Panc1 (cell line): ENCODE data around the gene ASAH2. TPM values are rescaled to one million over a fixed set of nuclear protein-coding genes. Genes with fewer than 3 reads are reported as not detected.

ENCODE experiments used
- ATAC-seq: fragments of 200-7000 bp; cut with Tn5 transposase; 2 replicates; pipeline ENCODE4 v1.9.1; 2020; ENCODE audit warnings: mild to moderate bottlenecking, moderate library complexity
- BruUV-seq: library from RNA; stranded (reverse); fragments of 400-500 nt; replicated peaks from 2 replicates; lab custom pipeline; 2021; lab: Mats Ljungman, UMichigan
- CTCF ChIA-PET: fragments of 300-600 bp; sonication (Branson Sonifier 250); formaldehyde crosslinking; loops from one replicate; lab custom pipeline; 2022; ENCODE audit warnings: antibody characterized with exemption; lab: Charles Lee
- POLR2A ChIA-PET: fragments of 300-600 bp; sonication (Branson Sonifier 250); formaldehyde crosslinking; loops from one replicate; lab custom pipeline; 2022; ENCODE audit warnings: antibody characterized with exemption; lab: Charles Lee
- DNase-seq: peaks from one replicate; pipeline ENCODE4 v3.0.0-alpha.2; 2010; ENCODE audit warnings: low read depth, low spot score
- H3K27ac ChIP-seq: 2 replicates; pipeline ENCODE4 v1.5.1; 2011; ENCODE audit warnings: mild to moderate bottlenecking, low read length, inconsistent platforms
- H3K27me3 ChIP-seq: fragments of 200-500 bp; sonication (Bioruptor generic); 2 replicates; pipeline ENCODE4 v1.6.0; 2014; ENCODE audit warnings: low read length, inconsistent platforms; ENCODE audit not compliant: control insufficient read depth, insufficient read depth
- H3K36me3 ChIP-seq: fragments of 200-500 bp; sonication (Bioruptor generic); 2 replicates; pipeline ENCODE4 v1.5.1; 2014; ENCODE audit warnings: inconsistent platforms, mild to moderate bottlenecking, low read length, moderate library complexity; ENCODE audit not compliant: control insufficient read depth, insufficient read depth
- H3K4me1 ChIP-seq: 2 replicates; pipeline ENCODE4 v1.5.1; 2011; ENCODE audit warnings: inconsistent platforms, mild to moderate bottlenecking, low read length, moderate library complexity; ENCODE audit not compliant: control insufficient read depth, insufficient read depth
- H3K4me3 ChIP-seq, 2 experiments: 2 replicates each; pipeline ENCODE4 v1.5.1; 2011 to 2012; ENCODE audit warnings: low read depth in 2 of 2, low read length in 2 of 2, mild to moderate bottlenecking in 2 of 2, inconsistent platforms in 1 of 2, moderate library complexity in 1 of 2
- H3K9me3 ChIP-seq: fragments of 200-500 bp; sonication (Bioruptor generic); 2 replicates; pipeline ENCODE4 v1.5.1; 2014; ENCODE audit warnings: low read depth, mild to moderate bottlenecking, inconsistent platforms, low read length, moderate library complexity; ENCODE audit not compliant: control insufficient read depth, insufficient read depth
- CTCF ChIP-seq: fragments of 450-650 bp; IDR thresholded peaks from 2 replicates; pipeline ENCODE4 v1.5.1; 2017; ENCODE audit warnings: mild to moderate bottlenecking
- POLR2AphosphoS5 ChIP-seq: IDR thresholded peaks from 2 replicates; pipeline ENCODE4 v1.6.1; 2012; ENCODE audit warnings: mild to moderate bottlenecking, low read depth, low read length, moderate library complexity
- SIN3A ChIP-seq: IDR thresholded peaks from 2 replicates; pipeline ENCODE4 v1.6.1; 2012; ENCODE audit warnings: low read depth, mild to moderate bottlenecking, low read length, moderate library complexity, borderline replicate concordance; ENCODE audit not compliant: insufficient read depth
- TCF7L2 ChIP-seq: IDR thresholded peaks from 2 replicates; pipeline ENCODE4 v1.6.1; 2011; ENCODE audit warnings: mild to moderate bottlenecking, low read depth, low read length, inconsistent platforms
- in situ Hi-C: cut with HindIII; loops from 2 replicates; pipeline ENCODE4 v1.10.0; 2016; ENCODE audit warnings: low sequenced_read_pairs, low pct_unique_long_range_greater_than_20kb
- intact Hi-C: fragments of 100-400 bp; cut with micrococcal nuclease; formaldehyde crosslinking; loops from one replicate; pipeline ENCODE4 v1.10.0; 2022; ENCODE audit not compliant: unreplicated experiment
- total RNA-seq: library from RNA; stranded (reverse); gene quantifications from one replicate; pipeline ENCODE4 v1.2.1, GENCODE V29; 2021; ENCODE audit not compliant: unreplicated experiment
- TF ChIP-seq, protein P1 (sequence below), 2 experiments: IDR thresholded peaks; 2 replicates each; pipeline ENCODE4 v1.6.1; 2011 to 2012; ENCODE audit warnings: low read depth in 2 of 2, control low read depth in 1 of 2, low read length in 1 of 2, mild to moderate bottlenecking in 1 of 2, moderate library complexity in 1 of 2; ENCODE audit not compliant: insufficient read depth in 1 of 2

The ASAH2 gene
- total RNA-seq, 1 experiment from 2014 or later: 6.5 TPM

DNA sequence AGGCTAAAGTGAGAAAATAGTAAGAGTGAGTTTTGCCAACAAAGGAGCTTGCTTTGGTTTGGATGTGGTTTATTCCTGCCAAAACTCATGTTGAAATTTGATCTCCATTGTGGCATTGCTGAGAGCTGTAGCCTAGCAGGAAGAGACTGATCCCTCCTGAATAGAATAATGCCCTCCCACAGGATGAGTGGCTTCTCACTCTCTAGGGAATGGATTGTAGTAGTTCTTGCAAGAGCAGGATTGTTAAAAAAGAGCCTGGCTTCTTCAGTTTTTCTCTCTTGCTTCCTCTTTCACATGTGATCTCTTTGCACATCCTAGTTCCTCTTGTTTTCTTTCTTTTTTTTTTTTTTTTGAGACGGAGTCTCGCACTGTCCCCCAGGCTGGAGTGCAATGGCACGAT, 34.4 kb downstream of the ASAH2 start:
- peaks cover 10% of the 10 kb centered on the region; the same call in 1 of the 2 replicates for H3K27me3 ChIP-seq
- DNase-seq: no peak
- intact Hi-C loops (no loop called here), in situ Hi-C loops (no loop called here)
- H3K36me3 ChIP-seq: no peaks in the 10 kb centered on the region
- POLR2A ChIA-PET: interaction anchor here (0.5 kb wide), 1 partner anchor 1762 kb away, joined by 6 read pairs; no protein-coding TSS in a partner anchor
- TF ChIP-seq TCF7L2 (no peak), POLR2AphosphoS5 (no peak), SIN3A (no peak), CTCF (no peak)
- TF ChIP-seq, protein P1, sequence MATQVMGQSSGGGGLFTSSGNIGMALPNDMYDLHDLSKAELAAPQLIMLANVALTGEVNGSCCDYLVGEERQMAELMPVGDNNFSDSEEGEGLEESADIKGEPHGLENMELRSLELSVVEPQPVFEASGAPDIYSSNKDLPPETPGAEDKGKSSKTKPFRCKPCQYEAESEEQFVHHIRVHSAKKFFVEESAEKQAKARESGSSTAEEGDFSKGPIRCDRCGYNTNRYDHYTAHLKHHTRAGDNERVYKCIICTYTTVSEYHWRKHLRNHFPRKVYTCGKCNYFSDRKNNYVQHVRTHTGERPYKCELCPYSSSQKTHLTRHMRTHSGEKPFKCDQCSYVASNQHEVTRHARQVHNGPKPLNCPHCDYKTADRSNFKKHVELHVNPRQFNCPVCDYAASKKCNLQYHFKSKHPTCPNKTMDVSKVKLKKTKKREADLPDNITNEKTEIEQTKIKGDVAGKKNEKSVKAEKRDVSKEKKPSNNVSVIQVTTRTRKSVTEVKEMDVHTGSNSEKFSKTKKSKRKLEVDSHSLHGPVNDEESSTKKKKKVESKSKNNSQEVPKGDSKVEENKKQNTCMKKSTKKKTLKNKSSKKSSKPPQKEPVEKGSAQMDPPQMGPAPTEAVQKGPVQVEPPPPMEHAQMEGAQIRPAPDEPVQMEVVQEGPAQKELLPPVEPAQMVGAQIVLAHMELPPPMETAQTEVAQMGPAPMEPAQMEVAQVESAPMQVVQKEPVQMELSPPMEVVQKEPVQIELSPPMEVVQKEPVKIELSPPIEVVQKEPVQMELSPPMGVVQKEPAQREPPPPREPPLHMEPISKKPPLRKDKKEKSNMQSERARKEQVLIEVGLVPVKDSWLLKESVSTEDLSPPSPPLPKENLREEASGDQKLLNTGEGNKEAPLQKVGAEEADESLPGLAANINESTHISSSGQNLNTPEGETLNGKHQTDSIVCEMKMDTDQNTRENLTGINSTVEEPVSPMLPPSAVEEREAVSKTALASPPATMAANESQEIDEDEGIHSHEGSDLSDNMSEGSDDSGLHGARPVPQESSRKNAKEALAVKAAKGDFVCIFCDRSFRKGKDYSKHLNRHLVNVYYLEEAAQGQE (IDR thresholded peaks at IDR 0.05; ENCODE audit: insufficient read depth in 1 of 2, low read depth in 2 of 2, low read length in 1 of 2): no peak
- ATAC-seq: no peak
- BruUV-seq: no TSS peak
- CTCF ChIA-PET: no interaction called here
- H3K9me3 ChIP-seq: no peaks in the 10 kb centered on the region
- H3K4me1 ChIP-seq: no peaks in the 10 kb centered on the region
- no peak overlapping the region for H3K27ac ChIP-seq
- no peak overlapping the region for H3K4me3 ChIP-seq

GRCh38 chr10:50216418-50216817, 34.9 kb downstream of the ASAH2 start:
- TF ChIP-seq CTCF: no peak
- TF ChIP-seq, protein P1 (IDR thresholded peaks at IDR 0.05; ENCODE audit: insufficient read depth in 1 of 2, low read depth in 2 of 2, low read length in 1 of 2): no peak
- TF ChIP-seq SIN3A: no peak
- no peak for TF ChIP-seq POLR2AphosphoS5
- no peak for TF ChIP-seq TCF7L2
- no TSS peak for BruUV-seq
- POLR2A ChIA-PET: no interaction called here
- CTCF ChIA-PET: no interaction called here
- H3K4me3 ChIP-seq: no peak overlapping the region
- no peak for ATAC-seq
- no peak for DNase-seq
- in situ Hi-C loops (no loop called here), intact Hi-C loops (no loop called here)
- H3K27ac ChIP-seq: no peak overlapping the region
- H3K27me3 ChIP-seq: peaks cover 10% of the 10 kb centered on the region; the same call in 1 of the 2 replicates
- H3K36me3 ChIP-seq: no peaks in the 10 kb centered on the region
- no peaks in the 10 kb centered on the region for H3K4me1 ChIP-seq
- no peaks in the 10 kb centered on the region for H3K9me3 ChIP-seq
